ENCODE data around the gene GGACT.

The GGACT gene

DNA sequence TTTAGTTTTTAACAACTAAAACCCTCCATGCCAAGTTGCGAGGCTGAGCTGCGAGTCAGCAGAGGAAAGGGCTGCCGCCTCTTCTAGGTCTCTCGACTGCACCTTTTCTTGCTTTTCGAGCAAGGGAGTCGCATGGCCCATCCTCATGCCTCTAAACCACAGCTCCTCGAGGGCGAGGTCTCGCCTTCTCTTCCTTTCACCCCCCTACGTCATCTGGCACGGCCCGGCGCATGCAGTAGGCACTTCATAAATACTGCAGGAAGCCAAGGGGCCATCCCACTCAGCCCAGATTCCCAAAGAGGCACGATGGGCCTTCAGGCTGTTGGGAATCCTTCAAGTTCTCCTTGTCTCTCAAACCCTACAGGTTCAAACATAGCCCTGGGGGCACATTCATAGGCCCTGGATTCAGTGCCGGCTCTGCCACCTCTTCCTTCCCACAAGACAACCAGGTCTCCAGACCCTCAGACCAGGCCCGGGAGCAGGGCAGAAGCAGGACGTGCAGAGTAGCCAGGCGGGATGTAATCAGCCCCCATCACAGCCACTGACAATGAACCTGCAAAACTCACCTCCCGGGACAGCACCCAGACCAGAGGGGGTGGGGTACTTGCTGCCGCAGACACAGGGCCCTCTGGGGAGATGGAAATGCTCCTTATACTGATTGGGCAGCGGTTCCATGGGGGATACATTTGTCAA lies 41.7 kb downstream of the GGACT start:
- TF ChIP-seq GATA3 (IDR thresholded peaks at IDR 0.05; ENCODE audit: low read depth, low read length), result no peak
- TF ChIP-seq GATA2 (IDR thresholded peaks at IDR 0.05; ENCODE audit: low read depth, low read length), result no peak

DNA sequence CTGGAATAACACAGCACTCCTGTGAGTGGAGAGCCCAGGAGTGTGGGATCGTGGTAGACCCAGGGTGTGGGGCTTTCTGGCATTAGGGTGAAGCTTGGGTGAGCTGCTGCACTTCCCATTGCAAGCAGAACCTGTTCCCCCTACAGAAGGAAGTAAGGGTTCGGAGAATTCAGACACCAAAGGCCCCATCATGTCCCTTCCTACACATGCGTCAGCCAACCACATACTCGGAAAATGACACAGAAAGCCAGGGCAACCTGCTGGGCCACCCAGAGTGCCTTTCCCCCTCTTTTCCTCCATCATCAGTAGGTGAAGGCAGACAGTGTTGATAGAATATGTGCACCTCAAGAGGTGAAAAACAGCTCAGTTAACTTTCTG lies 42.9 kb downstream of the GGACT start:
- TF ChIP-seq GATA2 (IDR thresholded peaks at IDR 0.05; ENCODE audit: low read depth, low read length) (no peak), GATA3 (IDR thresholded peaks at IDR 0.05; ENCODE audit: low read depth, low read length) (no peak)

DNA sequence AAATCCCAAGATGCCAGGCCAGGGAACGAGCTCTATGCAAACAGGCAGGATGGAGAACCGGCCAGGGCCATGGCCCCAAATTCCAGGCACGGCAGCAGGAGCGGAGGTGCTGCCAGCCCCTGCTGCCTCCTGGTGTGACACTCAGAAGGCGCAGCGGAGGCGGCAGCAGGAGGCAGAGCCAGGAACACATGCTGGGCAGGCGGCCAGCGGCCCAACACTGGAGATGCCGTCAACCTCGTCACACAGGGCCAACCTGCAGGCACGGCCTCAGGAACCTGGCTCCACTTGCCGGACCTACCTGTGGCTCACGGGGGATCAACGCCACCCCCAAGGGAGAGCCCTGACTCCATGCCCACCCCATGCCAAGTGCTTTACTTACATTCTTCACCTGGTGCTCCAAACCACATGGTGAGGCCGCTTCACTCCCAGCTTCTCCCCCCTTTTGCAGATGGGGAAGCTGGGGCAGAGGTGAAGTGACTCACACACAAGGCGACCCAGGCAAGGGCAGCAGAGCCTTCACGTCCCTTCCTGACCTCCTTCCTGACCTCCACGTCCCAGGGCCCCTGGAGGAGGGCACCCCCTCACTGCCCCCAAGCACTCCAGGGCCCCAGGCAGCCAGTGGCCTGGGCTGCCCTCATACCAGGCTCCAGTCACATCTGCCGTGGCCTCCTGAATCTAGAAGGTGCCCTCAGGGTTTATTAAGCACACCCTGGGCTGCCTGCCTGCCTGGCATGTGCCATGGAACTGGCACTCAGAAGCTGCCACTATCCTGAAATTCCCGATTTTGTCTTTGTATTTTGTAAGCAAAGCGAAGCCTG lies 43.5 kb downstream of the GGACT start:
- TF ChIP-seq GATA3 (IDR thresholded peaks at IDR 0.05; ENCODE audit: low read depth, low read length), result no peak
- no peak for TF ChIP-seq GATA2 (IDR thresholded peaks at IDR 0.05; ENCODE audit: low read depth, low read length)

DNA sequence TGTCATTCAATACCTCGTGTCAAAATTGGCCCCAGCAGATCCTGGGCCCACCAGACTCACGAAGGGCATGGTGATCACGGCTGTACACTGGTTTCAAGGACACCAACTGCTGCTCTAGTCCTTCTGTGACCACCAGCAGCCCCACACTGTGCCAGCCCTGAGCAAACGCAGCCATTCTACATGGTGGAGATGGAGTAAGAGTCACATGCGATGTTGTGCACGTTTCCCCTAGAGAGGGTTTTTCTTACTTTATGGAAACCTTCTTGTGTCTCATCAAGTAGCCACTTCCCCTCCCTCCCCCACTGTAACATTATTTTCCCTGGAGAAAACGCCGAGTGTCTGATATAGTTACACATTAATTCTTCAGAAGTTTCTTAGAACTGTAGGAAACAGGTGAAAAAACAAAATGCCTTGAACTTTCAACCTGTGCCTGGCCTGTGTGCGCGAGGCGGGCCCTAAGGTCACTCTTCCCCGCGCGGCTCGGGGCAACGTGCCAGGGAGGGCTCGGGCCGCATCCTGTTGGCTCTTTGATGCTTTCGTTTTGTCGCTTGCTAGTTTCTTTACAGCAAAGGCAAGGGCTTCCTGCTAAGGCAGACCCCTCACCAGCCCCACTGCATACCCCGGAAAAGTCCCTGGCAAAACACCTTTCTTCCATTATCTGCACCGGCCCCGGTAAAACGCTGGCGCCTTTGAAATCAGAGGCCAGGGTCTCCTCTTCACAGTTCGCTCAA lies 44.6 kb downstream of the GGACT start:
- no peak for TF ChIP-seq GATA2 (IDR thresholded peaks at IDR 0.05; ENCODE audit: low read depth, low read length)

DNA sequence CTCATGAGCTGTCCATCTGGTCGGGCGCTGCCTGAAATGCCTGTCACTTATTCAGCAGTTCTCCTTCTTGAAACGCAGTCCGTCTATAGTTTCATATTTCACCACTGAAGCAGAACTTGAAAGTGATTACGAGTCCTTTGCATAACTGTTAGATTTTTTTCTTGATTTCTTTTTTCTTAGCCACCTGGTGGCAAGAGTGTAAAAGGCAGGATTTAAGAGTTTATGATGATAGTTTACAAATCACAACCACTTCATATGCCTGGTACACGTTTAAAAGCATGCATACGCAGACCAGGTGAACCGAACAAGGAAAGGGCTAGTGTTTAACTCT lies 45.8 kb downstream of the GGACT start:
- TF ChIP-seq GATA3 (IDR thresholded peaks at IDR 0.05; ENCODE audit: low read depth, low read length), result no peak
- TF ChIP-seq GATA2 (IDR thresholded peaks at IDR 0.05; ENCODE audit: low read depth, low read length), result no peak

DNA sequence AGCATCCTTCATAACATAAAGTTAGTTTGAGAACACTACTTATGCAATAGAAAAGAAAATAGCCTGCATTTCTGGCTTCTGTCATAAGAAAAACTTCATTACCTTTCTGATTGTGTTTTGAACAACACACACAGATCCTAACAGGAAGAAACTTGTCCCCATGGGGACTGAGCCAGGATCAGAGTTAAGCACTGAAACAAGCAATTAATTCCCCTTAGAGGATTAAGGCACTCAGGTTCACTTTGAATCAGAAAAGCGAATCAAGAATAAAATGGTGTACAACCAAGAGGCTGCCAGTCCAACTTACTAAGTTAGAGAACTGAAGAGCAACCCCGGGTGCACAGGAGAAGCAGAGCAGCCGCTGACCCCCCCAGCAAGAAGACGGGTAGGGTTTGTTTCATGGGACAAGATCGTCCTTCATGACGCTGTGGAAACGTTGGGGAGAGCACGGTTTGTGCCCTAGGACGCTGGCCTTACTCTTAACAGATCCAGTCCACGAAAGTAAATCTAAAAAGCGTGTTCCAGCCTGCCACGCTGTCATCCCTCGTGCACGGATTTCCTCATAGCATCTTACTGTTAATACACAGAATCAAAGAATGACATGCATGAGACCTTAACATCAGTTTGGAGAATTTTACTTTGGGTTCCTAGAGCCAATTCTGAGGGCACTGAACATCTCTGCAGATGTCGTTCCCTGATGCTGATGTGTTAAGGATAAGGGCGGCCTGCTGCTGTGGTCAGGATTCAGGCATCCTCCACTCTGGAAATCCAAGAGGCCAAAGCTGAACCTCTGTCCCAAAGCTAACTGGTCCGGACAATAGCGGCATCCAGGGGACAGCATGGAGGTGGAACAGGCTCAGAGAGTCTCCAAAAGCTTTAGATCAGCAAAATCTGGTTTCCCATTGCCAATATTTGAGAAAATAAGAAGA lies 46.4 kb downstream of the GGACT start:
- no peak for TF ChIP-seq GATA3 (IDR thresholded peaks at IDR 0.05; ENCODE audit: low read depth, low read length)
- no peak for TF ChIP-seq GATA2 (IDR thresholded peaks at IDR 0.05; ENCODE audit: low read depth, low read length)

DNA sequence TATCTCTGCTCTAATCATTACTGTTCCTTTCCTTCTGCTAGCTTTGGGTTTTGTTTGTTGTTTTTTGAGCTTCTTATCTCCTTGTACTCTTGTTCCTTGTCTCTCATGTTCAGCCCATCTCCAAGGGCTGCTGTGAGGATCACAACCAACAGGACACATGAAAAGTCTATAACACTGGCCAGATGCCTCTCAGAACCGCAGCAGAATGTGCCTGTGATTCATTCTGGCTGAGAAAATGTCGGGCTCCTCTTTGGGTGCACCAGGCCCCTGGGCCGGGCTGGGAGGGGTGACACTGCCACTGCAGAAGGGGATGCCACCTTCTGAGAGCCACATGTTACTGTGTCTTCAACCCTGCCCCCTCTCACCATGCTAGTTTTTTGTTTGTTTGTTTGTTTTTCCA lies 48.0 kb downstream of the GGACT start:
- no peak for TF ChIP-seq GATA3 (IDR thresholded peaks at IDR 0.05; ENCODE audit: low read depth, low read length)
- no peak for TF ChIP-seq GATA2 (IDR thresholded peaks at IDR 0.05; ENCODE audit: low read depth, low read length)

DNA sequence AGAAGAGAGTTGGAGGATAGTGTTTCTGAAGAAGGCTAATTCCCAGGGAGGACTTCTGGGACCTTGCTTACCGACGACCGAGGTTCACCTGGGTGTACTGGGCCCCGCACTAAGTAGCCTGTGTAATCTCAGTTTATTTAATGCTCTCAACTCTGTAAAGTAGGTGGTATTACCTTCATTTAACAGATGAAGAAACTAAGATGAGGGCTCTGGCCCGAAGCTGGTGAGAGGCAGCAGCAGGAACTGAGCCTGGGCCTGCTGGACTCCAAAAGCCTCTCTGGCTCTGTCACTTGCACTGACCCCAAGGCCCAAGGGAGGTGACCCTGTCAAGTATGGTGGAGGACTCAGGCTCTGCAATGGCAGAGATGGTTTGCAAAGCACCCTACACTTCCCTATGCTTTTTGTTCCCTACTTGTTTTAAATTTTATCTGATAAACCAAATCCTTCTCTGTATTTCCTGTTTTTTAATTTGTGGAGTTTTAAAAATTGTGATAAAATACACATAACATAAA lies 50.6 kb downstream of the GGACT start:
- no peak for TF ChIP-seq GATA2 (IDR thresholded peaks at IDR 0.05; ENCODE audit: low read depth, low read length)
- TF ChIP-seq GATA3 (IDR thresholded peaks at IDR 0.05; ENCODE audit: low read depth, low read length), result no peak

DNA sequence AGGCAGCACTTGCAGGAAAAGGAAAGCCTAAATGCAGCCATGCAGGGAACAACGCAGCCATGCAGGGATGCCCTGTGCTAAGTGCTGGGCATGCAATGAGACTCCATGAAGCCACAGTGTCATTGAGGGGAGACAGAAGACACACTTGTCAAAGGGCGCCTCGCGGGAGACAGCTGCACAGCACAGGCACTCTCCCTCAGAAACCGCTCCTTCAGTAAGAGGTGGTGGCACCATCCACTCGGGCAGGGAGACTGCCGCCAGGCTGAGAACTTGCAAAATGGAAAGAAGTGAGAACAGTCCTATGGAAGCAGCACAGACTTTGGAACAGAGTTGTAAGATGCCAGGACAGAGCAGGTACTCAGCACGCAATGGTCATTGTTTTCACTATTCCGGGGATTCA lies 51.1 kb downstream of the GGACT start:
- TF ChIP-seq GATA2 (IDR thresholded peaks at IDR 0.05; ENCODE audit: low read depth, low read length) (no peak), GATA3 (IDR thresholded peaks at IDR 0.05; ENCODE audit: low read depth, low read length) (no peak)

DNA sequence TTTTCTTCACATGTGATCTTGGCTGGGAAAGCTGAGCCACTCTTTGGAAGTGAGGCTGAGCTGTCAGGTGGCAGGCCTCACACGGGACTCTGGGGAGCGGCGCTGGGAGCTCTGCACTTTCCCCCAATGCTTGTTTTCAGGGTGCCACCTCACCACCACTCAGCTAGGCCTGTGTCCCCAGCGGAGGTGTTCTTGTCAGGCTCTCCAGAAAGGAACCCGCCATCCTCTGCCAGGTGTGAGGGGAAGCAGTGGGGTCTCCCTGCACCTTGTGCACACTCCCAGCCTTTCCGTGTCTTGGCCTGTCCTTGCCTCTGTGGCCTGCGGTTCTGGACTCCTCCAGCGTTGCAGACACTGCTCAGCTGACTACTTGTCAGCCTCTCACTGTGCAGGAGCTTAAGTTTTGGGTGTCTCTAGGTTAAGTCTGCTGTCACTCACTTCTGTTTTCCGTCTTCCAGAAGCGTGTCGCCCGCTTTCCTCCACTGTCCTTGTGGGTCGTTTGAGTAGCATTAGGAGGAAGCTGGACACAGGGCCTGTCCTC lies 51.9 kb downstream of the GGACT start:
- TF ChIP-seq GATA3 (IDR thresholded peaks at IDR 0.05; ENCODE audit: low read depth, low read length), result no peak
- no peak for TF ChIP-seq GATA2 (IDR thresholded peaks at IDR 0.05; ENCODE audit: low read depth, low read length)

DNA sequence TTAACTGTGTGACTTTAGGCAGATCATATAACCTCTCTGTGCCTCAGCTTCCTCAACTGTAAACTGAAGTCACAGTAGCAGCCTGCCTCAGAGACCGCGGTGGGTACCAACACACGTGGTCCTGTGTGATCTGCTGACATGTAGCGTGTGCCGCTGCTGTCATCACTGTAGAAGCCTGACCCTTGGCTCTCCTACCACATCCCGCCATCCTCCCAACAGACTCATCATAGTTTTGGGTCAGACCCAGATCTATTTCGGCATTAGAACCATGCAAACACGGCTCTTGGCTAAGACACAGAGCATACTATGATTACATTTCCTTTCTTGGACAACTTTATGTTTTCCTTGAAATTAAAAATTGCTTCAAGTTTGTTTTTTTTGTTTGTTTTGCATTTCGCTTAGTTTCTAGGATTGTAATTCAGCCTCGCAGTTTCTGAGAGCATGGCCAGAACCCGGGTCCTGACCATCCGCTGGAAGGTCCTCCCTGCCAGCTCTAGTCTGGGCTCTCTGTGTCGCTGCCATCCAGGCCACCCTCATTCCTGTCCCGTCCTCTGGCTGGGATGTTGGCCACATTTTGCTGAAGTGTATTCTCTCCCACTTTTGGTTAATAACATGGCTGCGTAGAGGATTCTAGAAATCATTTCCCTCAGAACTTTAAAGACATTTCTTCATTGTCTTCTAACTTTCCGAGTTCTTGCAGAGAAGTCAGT lies 53.0 kb downstream of the GGACT start:
- no peak for TF ChIP-seq GATA3 (IDR thresholded peaks at IDR 0.05; ENCODE audit: low read depth, low read length)
- no peak for TF ChIP-seq GATA2 (IDR thresholded peaks at IDR 0.05; ENCODE audit: low read depth, low read length)

DNA sequence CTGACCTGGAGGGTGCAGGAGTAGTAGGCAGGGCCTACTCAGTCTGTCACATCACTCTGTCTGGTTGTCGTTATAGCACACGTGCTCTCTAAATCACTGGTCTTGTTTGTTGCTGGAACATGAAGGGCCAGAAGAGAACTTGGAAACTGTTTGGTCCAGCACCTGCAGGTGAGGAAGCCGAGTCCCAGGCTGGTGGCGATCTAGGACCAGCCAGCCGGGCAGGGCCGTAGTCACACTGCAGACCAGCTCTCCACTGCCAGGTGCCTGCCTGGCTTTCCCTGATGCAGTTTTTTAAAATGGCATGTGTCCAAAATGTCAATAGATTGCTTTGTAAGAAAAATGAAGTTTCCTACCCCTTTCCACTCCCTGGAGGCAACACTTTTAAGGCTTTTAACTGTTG lies 53.7 kb downstream of the GGACT start:
- no peak for TF ChIP-seq GATA2 (IDR thresholded peaks at IDR 0.05; ENCODE audit: low read depth, low read length)
- TF ChIP-seq GATA3 (IDR thresholded peaks at IDR 0.05; ENCODE audit: low read depth, low read length), result no peak
